AG10803 (cell line): ENCODE measurements around the gene ATG7.

Source experiments
- DNase-seq: peaks from one replicate; pipeline ENCODE4 v3.0.0; 2010; ENCODE audit warnings: low read depth
- H3K4me3 ChIP-seq: 2 replicates; pipeline ENCODE4 v1.5.1; 2011; ENCODE audit warnings: mild to moderate bottlenecking, low read length, control low read depth
- TF ChIP-seq, protein P1 (sequence below): conservative IDR thresholded peaks from 2 replicates; pipeline ENCODE4 v1.5.1; 2011; ENCODE audit warnings: mild to moderate bottlenecking, low read length, control low read depth, inconsistent platforms

Gene ATG7

DNA sequence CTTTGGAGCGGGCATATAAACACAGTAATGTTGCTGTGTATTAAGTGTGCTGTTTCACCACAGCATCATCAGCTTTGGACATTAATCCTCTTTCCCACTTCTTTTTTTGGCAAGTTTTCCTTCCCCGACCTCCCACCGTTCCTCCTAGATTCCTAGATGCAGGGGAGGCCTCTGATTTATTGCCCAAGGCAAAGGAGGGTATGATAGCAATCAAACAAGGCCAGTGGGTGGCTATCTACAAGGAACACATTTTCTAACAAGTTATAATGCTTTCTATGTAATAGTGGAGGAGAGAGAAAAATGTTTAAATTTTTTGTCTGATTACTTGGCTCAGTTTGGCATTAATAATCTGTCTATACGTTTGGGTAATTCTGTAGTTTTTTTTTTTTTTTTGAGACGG lies 38.1 kb downstream of the ATG7 start:
- DNase-seq = no peak
- no peak overlapping the region for H3K4me3 ChIP-seq
- TF ChIP-seq, protein P1, sequence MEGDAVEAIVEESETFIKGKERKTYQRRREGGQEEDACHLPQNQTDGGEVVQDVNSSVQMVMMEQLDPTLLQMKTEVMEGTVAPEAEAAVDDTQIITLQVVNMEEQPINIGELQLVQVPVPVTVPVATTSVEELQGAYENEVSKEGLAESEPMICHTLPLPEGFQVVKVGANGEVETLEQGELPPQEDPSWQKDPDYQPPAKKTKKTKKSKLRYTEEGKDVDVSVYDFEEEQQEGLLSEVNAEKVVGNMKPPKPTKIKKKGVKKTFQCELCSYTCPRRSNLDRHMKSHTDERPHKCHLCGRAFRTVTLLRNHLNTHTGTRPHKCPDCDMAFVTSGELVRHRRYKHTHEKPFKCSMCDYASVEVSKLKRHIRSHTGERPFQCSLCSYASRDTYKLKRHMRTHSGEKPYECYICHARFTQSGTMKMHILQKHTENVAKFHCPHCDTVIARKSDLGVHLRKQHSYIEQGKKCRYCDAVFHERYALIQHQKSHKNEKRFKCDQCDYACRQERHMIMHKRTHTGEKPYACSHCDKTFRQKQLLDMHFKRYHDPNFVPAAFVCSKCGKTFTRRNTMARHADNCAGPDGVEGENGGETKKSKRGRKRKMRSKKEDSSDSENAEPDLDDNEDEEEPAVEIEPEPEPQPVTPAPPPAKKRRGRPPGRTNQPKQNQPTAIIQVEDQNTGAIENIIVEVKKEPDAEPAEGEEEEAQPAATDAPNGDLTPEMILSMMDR = no peak

DNA sequence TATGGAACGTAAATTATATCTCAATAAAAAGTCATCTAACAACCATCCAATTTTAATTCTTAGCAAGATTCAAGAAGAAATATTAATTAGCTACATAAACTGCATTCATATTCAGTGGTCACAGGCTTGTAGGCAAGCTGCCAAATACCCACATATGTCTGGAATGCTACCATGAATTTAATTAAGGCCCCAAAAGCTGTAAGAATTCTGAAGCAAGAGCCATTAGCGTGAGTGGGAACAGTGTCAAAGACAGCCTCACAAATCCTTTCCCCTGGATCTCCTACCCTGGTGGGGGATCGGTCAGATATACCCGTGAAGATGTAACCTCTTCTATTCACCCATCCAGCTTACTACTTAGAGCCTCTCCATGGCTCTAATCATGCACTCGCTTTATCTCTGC lies 40.0 kb downstream of the ATG7 start:
- peak; percentile 37 for DNase-seq
- TF ChIP-seq, protein P1 = no peak
- H3K4me3 ChIP-seq = no peak overlapping the region

- no peak overlapping the region for H3K4me3 ChIP-seq
- DNase-seq = no peak
- TF ChIP-seq, protein P1 = no peak
These were observed 45.1 kb downstream of the ATG7 start for GRCh38 chr3:11317300-11317699.

DNA sequence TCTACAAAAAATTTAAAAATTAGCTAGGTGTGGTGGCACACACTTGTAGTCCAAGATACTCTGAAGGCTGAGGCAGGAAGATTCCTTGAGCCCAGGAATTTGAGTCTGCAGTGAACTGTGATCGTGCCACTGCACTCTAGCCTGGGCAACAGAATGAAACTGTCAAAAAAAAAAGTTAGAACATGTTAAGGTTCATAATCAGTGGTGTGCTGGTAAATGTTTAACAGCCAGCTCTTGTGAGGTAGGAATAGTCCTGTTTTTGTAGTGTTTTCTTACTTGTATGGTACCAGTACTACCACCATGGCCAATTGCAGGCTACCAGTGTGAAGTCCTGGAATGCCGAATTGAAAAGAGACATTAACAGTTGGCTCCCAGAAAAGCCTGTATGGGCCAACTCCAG lies 50.7 kb downstream of the ATG7 start:
- TF ChIP-seq, protein P1 = no peak
- DNase-seq = no peak
- no peak overlapping the region for H3K4me3 ChIP-seq

- TF ChIP-seq, protein P1 = no peak
These were observed 51.6 kb downstream of the ATG7 start for GRCh38 chr3:11323813-11324212.

GRCh38 chr3:11327619-11328018 lies 55.4 kb downstream of the ATG7 start:
- TF ChIP-seq, protein P1 = no peak
- no peak for DNase-seq
- H3K4me3 ChIP-seq = no peak overlapping the region

More at GRCh38 chr3:11323813-11324212, 51.6 kb downstream of the ATG7 start:
- H3K4me3 ChIP-seq = no peak overlapping the region
- DNase-seq = peak; percentile 55

GRCh38 chr3:11328196-11328945 lies 56.2 kb downstream of the ATG7 start:
- TF ChIP-seq, protein P1 = no peak
- DNase-seq = no peak
- H3K4me3 ChIP-seq = no peak overlapping the region
